ENCODE measurements around the gene MVK.

MVK gene

GRCh38 chr12:109567296-109567695 lies 6.3 kb upstream of the MVK start:
- TF ChIP-seq CTCF (IDR thresholded peaks at IDR 0.05; ENCODE audit: low read depth, low read length) (no peak), MYC (IDR thresholded peaks at IDR 0.05; ENCODE audit: low read depth, low read length) (no peak), MAX (IDR thresholded peaks at IDR 0.05; ENCODE audit: low read depth, low read length) (no peak), POLR2A (IDR thresholded peaks at IDR 0.05; ENCODE audit: extremely low read depth, insufficient read length) (no peak)
- H3K4me3 ChIP-seq (ENCODE audit: low read depth, low read length), result no peak overlapping the region
- no peak for DNase-seq (ENCODE audit: low read depth)

GRCh38 chr12:109567967-109568366 lies 5.6 kb upstream of the MVK start:
- TF ChIP-seq MAX (IDR thresholded peaks at IDR 0.05; ENCODE audit: low read depth, low read length) (no peak), CTCF (IDR thresholded peaks at IDR 0.05; ENCODE audit: low read depth, low read length) (no peak), POLR2A (IDR thresholded peaks at IDR 0.05; ENCODE audit: extremely low read depth, insufficient read length) (no peak)
- no peak overlapping the region for H3K4me3 ChIP-seq (ENCODE audit: low read depth, low read length)
- DNase-seq (ENCODE audit: low read depth), result no peak

- no peak for TF ChIP-seq MYC (IDR thresholded peaks at IDR 0.05; ENCODE audit: low read depth, low read length)
- TF ChIP-seq CTCF (IDR thresholded peaks at IDR 0.05; ENCODE audit: low read depth, low read length), result no peak
- TF ChIP-seq POLR2A (IDR thresholded peaks at IDR 0.05; ENCODE audit: extremely low read depth, insufficient read length), result no peak
- TF ChIP-seq MAX (IDR thresholded peaks at IDR 0.05; ENCODE audit: low read depth, low read length), result no peak
- no peak for DNase-seq (ENCODE audit: low read depth)
- H3K4me3 ChIP-seq (ENCODE audit: low read depth, low read length), result no peak overlapping the region
Measured at GRCh38 chr12:109568486-109568885, 5.1 kb upstream of the MVK start.

- H3K4me3 ChIP-seq (ENCODE audit: low read depth, low read length), result peak overlapping the region; percentile 88
- no peak for TF ChIP-seq MAX (IDR thresholded peaks at IDR 0.05; ENCODE audit: low read depth, low read length)
- TF ChIP-seq MYC (IDR thresholded peaks at IDR 0.05; ENCODE audit: low read depth, low read length), result no peak
- no peak for TF ChIP-seq CTCF (IDR thresholded peaks at IDR 0.05; ENCODE audit: low read depth, low read length)
- no peak for TF ChIP-seq POLR2A (IDR thresholded peaks at IDR 0.05; ENCODE audit: extremely low read depth, insufficient read length)
- no peak for DNase-seq (ENCODE audit: low read depth)
Measured at GRCh38 chr12:109571773-109572505, 1.7 kb upstream of the MVK start.

GRCh38 chr12:109572506-109572845 lies 1.1 kb upstream of the MVK start:
- H3K4me3 ChIP-seq (ENCODE audit: low read depth, low read length), result peak overlapping the region; percentile 88
- no peak for TF ChIP-seq MYC (IDR thresholded peaks at IDR 0.05; ENCODE audit: low read depth, low read length)
- no peak for TF ChIP-seq MAX (IDR thresholded peaks at IDR 0.05; ENCODE audit: low read depth, low read length)
- TF ChIP-seq POLR2A (IDR thresholded peaks at IDR 0.05; ENCODE audit: extremely low read depth, insufficient read length), result no peak
- no peak for TF ChIP-seq CTCF (IDR thresholded peaks at IDR 0.05; ENCODE audit: low read depth, low read length)
- DNase-seq (ENCODE audit: low read depth), result no peak

All from NB4 (cell line).